ENCODE measurements around the gene PPP1R7.
A peak's percentile ranks its signal among the peaks of the same experiment; 100 is the strongest.

Gene PPP1R7

DNA sequence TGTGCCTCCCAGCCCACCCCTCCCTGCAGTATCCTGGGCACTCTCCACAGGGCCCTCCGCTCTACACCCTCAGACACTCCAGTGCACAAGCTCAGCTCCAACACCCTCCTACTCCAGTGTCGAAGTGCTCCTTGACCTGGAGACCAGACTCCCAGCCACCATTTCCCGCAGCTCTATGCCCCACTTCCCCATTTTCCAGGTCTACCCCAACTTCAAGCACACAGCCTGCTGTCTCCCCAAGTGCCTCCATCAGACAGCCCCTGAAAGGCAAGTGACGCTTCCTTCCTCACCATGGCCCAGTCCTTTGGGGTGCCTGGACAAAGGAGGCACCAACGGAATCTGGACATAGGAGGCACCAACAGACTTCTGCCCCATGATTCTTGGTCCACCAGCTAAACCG, 8.2 kb upstream of the PPP1R7 start:
- Histone ChIP-seq H3K27me3 (no peaks in the 10 kb centered on the region), H3K27ac (no peak overlapping the region), H3K4me1 (ENCODE audit: control insufficient read depth in 1 of 2, insufficient read depth in 1 of 2, low read depth in 1 of 2, low read length in 1 of 2) (no peaks in the 10 kb centered on the region), H3K9me3 (no peaks in the 10 kb centered on the region), H3K4me3 (ENCODE audit: low read depth in 1 of 2, low read length in 1 of 2) (no peak overlapping the region), H3K36me3 (peaks cover 4% of the 10 kb centered on the region)
- TF ChIP-seq, protein P1, sequence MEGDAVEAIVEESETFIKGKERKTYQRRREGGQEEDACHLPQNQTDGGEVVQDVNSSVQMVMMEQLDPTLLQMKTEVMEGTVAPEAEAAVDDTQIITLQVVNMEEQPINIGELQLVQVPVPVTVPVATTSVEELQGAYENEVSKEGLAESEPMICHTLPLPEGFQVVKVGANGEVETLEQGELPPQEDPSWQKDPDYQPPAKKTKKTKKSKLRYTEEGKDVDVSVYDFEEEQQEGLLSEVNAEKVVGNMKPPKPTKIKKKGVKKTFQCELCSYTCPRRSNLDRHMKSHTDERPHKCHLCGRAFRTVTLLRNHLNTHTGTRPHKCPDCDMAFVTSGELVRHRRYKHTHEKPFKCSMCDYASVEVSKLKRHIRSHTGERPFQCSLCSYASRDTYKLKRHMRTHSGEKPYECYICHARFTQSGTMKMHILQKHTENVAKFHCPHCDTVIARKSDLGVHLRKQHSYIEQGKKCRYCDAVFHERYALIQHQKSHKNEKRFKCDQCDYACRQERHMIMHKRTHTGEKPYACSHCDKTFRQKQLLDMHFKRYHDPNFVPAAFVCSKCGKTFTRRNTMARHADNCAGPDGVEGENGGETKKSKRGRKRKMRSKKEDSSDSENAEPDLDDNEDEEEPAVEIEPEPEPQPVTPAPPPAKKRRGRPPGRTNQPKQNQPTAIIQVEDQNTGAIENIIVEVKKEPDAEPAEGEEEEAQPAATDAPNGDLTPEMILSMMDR (IDR thresholded peaks at IDR 0.05), result no peak

DNA sequence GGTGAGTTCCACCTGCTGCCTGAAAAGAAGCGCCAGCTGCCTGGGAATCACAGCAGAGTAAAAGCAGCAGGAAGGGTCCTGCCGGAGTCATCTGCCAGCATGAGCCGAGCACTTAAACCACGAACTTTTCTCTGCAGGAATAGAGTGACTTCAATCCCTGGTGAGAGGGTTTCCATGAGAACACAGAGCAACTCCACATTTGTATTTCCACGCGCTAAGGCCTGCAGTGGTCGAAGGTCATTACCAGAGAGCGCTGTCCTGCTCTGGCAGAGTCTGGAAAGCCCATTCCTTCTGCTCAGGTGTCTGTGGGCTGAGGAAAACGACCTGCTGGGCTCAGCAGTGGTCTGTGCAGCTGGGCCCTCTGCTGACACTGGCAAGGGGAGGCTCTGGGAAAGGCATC, 7.7 kb upstream of the PPP1R7 start:
- TF ChIP-seq, protein P1 (IDR thresholded peaks at IDR 0.05), result no peak
- Histone ChIP-seq H3K9me3 (no peaks in the 10 kb centered on the region), H3K4me3 (ENCODE audit: low read depth in 1 of 2, low read length in 1 of 2) (no peak overlapping the region), H3K27me3 (no peaks in the 10 kb centered on the region), H3K36me3 (no peaks in the 10 kb centered on the region), H3K4me1 (ENCODE audit: control insufficient read depth in 1 of 2, insufficient read depth in 1 of 2, low read depth in 1 of 2, low read length in 1 of 2) (no peaks in the 10 kb centered on the region), H3K27ac (no peak overlapping the region)

DNA sequence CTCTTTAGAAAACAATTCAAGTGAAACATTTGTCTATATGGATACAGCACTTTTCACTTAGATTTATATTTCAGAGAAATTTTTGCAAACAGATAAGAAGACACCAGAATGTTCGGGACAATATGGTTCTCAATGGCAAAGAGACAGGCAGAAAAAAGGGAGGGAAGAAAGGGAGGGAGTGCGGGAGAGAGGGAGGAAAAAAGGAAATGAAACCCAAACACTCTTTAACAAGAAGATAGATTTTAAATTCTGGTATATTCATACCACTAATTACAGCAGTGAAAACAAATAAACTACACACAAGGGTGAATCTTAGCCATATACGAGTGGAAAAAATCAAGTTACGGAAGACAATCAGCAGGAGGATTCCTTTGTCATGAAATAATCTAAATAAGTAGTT, 4.0 kb upstream of the PPP1R7 start:
- no peaks in the 10 kb centered on the region for H3K36me3 ChIP-seq
- no peak overlapping the region for H3K27ac ChIP-seq
- no peak overlapping the region for H3K4me3 ChIP-seq (ENCODE audit: low read depth in 1 of 2, low read length in 1 of 2)
- no peaks in the 10 kb centered on the region for H3K9me3 ChIP-seq
- H3K4me1 ChIP-seq (ENCODE audit: control insufficient read depth in 1 of 2, insufficient read depth in 1 of 2, low read depth in 1 of 2, low read length in 1 of 2), result peaks cover 16% of the 10 kb centered on the region in 2 experiments
- TF ChIP-seq, protein P1 (IDR thresholded peaks at IDR 0.05), result no peak
- H3K27me3 ChIP-seq, result peaks cover 11% of the 10 kb centered on the region

DNA sequence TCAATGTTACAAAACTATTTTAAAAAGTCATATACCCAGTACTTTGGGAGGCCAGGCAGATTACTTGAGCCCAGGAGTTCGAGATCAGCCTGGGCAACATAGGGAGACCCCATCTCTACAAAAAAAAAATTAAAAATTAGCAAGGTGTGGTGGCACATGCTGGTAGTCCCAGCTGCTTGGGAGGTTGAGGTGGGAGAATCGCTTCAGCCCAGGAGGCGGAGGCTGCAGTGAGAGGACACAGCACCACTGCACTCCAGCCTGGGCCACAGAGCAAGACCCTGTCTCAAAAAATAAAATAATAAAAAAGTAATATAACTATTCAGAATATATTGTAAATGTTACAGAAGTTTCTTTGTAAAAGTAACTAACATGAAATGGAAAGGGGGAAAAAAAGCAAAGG, 2.9 kb upstream of the PPP1R7 start:
- Histone ChIP-seq H3K27me3 (peaks cover 11% of the 10 kb centered on the region), H3K4me1 (ENCODE audit: control insufficient read depth in 1 of 2, insufficient read depth in 1 of 2, low read depth in 1 of 2, low read length in 1 of 2) (peaks cover 17 to 19% of the 10 kb centered on the region in 2 experiments), H3K36me3 (no peaks in the 10 kb centered on the region), H3K9me3 (no peaks in the 10 kb centered on the region), H3K4me3 (ENCODE audit: low read depth in 1 of 2, low read length in 1 of 2) (no peak overlapping the region), H3K27ac (no peak overlapping the region)
- TF ChIP-seq, protein P1 (IDR thresholded peaks at IDR 0.05), result no peak

DNA sequence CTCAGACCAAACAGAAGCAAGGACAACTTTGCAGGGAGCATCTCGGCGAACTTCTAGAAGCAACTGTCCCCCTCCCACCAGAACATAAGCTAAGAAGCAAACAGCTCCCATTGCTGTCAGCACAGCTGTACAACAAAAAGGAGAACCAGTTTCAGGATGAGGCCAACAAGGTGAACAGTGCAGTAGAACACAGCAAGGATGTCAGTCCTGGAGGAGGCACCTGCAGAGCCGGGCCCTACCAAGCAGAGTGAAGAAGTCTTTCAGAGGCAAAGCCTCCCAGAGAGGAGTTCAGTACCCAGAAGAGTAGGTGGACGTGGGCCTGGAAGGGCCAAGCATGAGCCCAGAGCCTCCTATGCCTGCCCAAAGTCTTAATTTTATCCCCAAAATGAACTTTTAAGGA, 2.0 kb upstream of the PPP1R7 start:
- Histone ChIP-seq H3K9me3 (no peaks in the 10 kb centered on the region), H3K4me1 (ENCODE audit: control insufficient read depth in 1 of 2, insufficient read depth in 1 of 2, low read depth in 1 of 2, low read length in 1 of 2) (peaks cover 17 to 19% of the 10 kb centered on the region in 2 experiments), H3K27ac (no peak overlapping the region), H3K4me3 (ENCODE audit: low read depth in 1 of 2, low read length in 1 of 2) (peak overlapping the region; percentile 75 to 94), H3K27me3 (peaks cover 11% of the 10 kb centered on the region), H3K36me3 (peaks cover 5% of the 10 kb centered on the region)
- TF ChIP-seq, protein P1 (IDR thresholded peaks at IDR 0.05), result no peak

All from neutrophil (primary cell).